Panc1 (cell line): Measurements from ENCODE around the gene DCAF5. TPM values are rescaled to one million over a fixed set of nuclear protein-coding genes. Genes with fewer than 3 reads are reported as not detected.
A peak's percentile ranks its signal among the peaks of the same experiment; 100 is the strongest.

ENCODE experiments used
- ATAC-seq: fragments of 200-7000 bp; cut with Tn5 transposase; 2 replicates; pipeline ENCODE4 v1.9.1; 2020; ENCODE audit warnings: mild to moderate bottlenecking, moderate library complexity
- BruUV-seq: library from RNA; stranded (reverse); fragments of 400-500 nt; replicated peaks from 2 replicates; lab custom pipeline; 2021; lab: Mats Ljungman, UMichigan
- CTCF ChIA-PET: fragments of 300-600 bp; sonication (Branson Sonifier 250); formaldehyde crosslinking; loops from one replicate; lab custom pipeline; 2022; ENCODE audit warnings: antibody characterized with exemption; lab: Charles Lee
- POLR2A ChIA-PET: fragments of 300-600 bp; sonication (Branson Sonifier 250); formaldehyde crosslinking; loops from one replicate; lab custom pipeline; 2022; ENCODE audit warnings: antibody characterized with exemption; lab: Charles Lee
- DNase-seq: peaks from one replicate; pipeline ENCODE4 v3.0.0-alpha.2; 2010; ENCODE audit warnings: low read depth, low spot score
- H3K27ac ChIP-seq: 2 replicates; pipeline ENCODE4 v1.5.1; 2011; ENCODE audit warnings: mild to moderate bottlenecking, low read length, inconsistent platforms
- H3K27me3 ChIP-seq: fragments of 200-500 bp; sonication (Bioruptor generic); 2 replicates; pipeline ENCODE4 v1.6.0; 2014; ENCODE audit warnings: low read length, inconsistent platforms; ENCODE audit not compliant: control insufficient read depth, insufficient read depth
- H3K36me3 ChIP-seq: fragments of 200-500 bp; sonication (Bioruptor generic); 2 replicates; pipeline ENCODE4 v1.5.1; 2014; ENCODE audit warnings: inconsistent platforms, mild to moderate bottlenecking, low read length, moderate library complexity; ENCODE audit not compliant: control insufficient read depth, insufficient read depth
- H3K4me1 ChIP-seq: 2 replicates; pipeline ENCODE4 v1.5.1; 2011; ENCODE audit warnings: inconsistent platforms, mild to moderate bottlenecking, low read length, moderate library complexity; ENCODE audit not compliant: control insufficient read depth, insufficient read depth
- H3K4me3 ChIP-seq, 2 experiments: 2 replicates each; pipeline ENCODE4 v1.5.1; 2011 to 2012; ENCODE audit warnings: low read depth in 2 of 2, low read length in 2 of 2, mild to moderate bottlenecking in 2 of 2, inconsistent platforms in 1 of 2, moderate library complexity in 1 of 2
- H3K9me3 ChIP-seq: fragments of 200-500 bp; sonication (Bioruptor generic); 2 replicates; pipeline ENCODE4 v1.5.1; 2014; ENCODE audit warnings: low read depth, mild to moderate bottlenecking, inconsistent platforms, low read length, moderate library complexity; ENCODE audit not compliant: control insufficient read depth, insufficient read depth
- POLR2AphosphoS5 ChIP-seq: IDR thresholded peaks from 2 replicates; pipeline ENCODE4 v1.6.1; 2012; ENCODE audit warnings: mild to moderate bottlenecking, low read depth, low read length, moderate library complexity
- SIN3A ChIP-seq: IDR thresholded peaks from 2 replicates; pipeline ENCODE4 v1.6.1; 2012; ENCODE audit warnings: low read depth, mild to moderate bottlenecking, low read length, moderate library complexity, borderline replicate concordance; ENCODE audit not compliant: insufficient read depth
- TCF7L2 ChIP-seq: IDR thresholded peaks from 2 replicates; pipeline ENCODE4 v1.6.1; 2011; ENCODE audit warnings: mild to moderate bottlenecking, low read depth, low read length, inconsistent platforms
- in situ Hi-C: cut with HindIII; loops from 2 replicates; pipeline ENCODE4 v1.10.0; 2016; ENCODE audit warnings: low sequenced_read_pairs, low pct_unique_long_range_greater_than_20kb
- intact Hi-C: fragments of 100-400 bp; cut with micrococcal nuclease; formaldehyde crosslinking; loops from one replicate; pipeline ENCODE4 v1.10.0; 2022; ENCODE audit not compliant: unreplicated experiment
- total RNA-seq: library from RNA; stranded (reverse); gene quantifications from one replicate; pipeline ENCODE4 v1.2.1, GENCODE V29; 2021; ENCODE audit not compliant: unreplicated experiment
- TF ChIP-seq, protein P1 (sequence below): fragments of 450-650 bp; IDR thresholded peaks from 2 replicates; pipeline ENCODE4 v1.5.1; 2017; ENCODE audit warnings: mild to moderate bottlenecking
- TF ChIP-seq, protein P2 (sequence below), 2 experiments: IDR thresholded peaks; 2 replicates each; pipeline ENCODE4 v1.6.1; 2011 to 2012; ENCODE audit warnings: low read depth in 2 of 2, control low read depth in 1 of 2, low read length in 1 of 2, mild to moderate bottlenecking in 1 of 2, moderate library complexity in 1 of 2; ENCODE audit not compliant: insufficient read depth in 1 of 2

Gene DCAF5
- total RNA-seq, 1 experiment from 2014 or later: 27.6 TPM

DNA sequence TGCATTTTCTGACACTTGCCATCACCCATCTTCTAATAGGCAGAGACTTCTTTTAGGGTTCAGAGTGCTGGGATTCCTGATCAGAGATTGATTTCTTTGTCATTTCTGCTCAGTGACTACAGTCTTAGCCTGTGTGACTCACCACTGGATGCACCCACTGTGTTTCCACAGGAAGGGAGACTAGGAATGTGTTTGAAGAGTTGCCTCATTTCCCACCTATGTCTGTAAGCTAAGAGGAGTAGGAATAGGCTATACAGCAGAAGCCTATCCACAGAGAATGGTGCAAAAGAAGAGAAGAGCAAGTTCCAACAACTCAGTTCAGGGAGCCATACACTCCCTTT is 113.7 kb downstream of the DCAF5 start:
- no peaks in the 10 kb centered on the region for H3K9me3 ChIP-seq
- H3K4me3 ChIP-seq: no peak overlapping the region
- intact Hi-C loops: no loop called here
- DNase-seq: no peak
- H3K27ac ChIP-seq: no peak overlapping the region
- H3K27me3 ChIP-seq: no peaks in the 10 kb centered on the region
- ChIA-PET POLR2A (no interaction called here), CTCF (no interaction called here)
- no TSS peak for BruUV-seq
- in situ Hi-C loops: no loop called here
- H3K4me1 ChIP-seq: no peaks in the 10 kb centered on the region
- TF ChIP-seq TCF7L2 (no peak), SIN3A (no peak), POLR2AphosphoS5 (no peak)
- TF ChIP-seq, protein P1, sequence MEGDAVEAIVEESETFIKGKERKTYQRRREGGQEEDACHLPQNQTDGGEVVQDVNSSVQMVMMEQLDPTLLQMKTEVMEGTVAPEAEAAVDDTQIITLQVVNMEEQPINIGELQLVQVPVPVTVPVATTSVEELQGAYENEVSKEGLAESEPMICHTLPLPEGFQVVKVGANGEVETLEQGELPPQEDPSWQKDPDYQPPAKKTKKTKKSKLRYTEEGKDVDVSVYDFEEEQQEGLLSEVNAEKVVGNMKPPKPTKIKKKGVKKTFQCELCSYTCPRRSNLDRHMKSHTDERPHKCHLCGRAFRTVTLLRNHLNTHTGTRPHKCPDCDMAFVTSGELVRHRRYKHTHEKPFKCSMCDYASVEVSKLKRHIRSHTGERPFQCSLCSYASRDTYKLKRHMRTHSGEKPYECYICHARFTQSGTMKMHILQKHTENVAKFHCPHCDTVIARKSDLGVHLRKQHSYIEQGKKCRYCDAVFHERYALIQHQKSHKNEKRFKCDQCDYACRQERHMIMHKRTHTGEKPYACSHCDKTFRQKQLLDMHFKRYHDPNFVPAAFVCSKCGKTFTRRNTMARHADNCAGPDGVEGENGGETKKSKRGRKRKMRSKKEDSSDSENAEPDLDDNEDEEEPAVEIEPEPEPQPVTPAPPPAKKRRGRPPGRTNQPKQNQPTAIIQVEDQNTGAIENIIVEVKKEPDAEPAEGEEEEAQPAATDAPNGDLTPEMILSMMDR: no peak
- TF ChIP-seq, protein P2, sequence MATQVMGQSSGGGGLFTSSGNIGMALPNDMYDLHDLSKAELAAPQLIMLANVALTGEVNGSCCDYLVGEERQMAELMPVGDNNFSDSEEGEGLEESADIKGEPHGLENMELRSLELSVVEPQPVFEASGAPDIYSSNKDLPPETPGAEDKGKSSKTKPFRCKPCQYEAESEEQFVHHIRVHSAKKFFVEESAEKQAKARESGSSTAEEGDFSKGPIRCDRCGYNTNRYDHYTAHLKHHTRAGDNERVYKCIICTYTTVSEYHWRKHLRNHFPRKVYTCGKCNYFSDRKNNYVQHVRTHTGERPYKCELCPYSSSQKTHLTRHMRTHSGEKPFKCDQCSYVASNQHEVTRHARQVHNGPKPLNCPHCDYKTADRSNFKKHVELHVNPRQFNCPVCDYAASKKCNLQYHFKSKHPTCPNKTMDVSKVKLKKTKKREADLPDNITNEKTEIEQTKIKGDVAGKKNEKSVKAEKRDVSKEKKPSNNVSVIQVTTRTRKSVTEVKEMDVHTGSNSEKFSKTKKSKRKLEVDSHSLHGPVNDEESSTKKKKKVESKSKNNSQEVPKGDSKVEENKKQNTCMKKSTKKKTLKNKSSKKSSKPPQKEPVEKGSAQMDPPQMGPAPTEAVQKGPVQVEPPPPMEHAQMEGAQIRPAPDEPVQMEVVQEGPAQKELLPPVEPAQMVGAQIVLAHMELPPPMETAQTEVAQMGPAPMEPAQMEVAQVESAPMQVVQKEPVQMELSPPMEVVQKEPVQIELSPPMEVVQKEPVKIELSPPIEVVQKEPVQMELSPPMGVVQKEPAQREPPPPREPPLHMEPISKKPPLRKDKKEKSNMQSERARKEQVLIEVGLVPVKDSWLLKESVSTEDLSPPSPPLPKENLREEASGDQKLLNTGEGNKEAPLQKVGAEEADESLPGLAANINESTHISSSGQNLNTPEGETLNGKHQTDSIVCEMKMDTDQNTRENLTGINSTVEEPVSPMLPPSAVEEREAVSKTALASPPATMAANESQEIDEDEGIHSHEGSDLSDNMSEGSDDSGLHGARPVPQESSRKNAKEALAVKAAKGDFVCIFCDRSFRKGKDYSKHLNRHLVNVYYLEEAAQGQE (IDR thresholded peaks at IDR 0.05; ENCODE audit: insufficient read depth in 1 of 2, low read depth in 2 of 2, low read length in 1 of 2): no peak
- no peak for ATAC-seq
- no peaks in the 10 kb centered on the region for H3K36me3 ChIP-seq

DNA sequence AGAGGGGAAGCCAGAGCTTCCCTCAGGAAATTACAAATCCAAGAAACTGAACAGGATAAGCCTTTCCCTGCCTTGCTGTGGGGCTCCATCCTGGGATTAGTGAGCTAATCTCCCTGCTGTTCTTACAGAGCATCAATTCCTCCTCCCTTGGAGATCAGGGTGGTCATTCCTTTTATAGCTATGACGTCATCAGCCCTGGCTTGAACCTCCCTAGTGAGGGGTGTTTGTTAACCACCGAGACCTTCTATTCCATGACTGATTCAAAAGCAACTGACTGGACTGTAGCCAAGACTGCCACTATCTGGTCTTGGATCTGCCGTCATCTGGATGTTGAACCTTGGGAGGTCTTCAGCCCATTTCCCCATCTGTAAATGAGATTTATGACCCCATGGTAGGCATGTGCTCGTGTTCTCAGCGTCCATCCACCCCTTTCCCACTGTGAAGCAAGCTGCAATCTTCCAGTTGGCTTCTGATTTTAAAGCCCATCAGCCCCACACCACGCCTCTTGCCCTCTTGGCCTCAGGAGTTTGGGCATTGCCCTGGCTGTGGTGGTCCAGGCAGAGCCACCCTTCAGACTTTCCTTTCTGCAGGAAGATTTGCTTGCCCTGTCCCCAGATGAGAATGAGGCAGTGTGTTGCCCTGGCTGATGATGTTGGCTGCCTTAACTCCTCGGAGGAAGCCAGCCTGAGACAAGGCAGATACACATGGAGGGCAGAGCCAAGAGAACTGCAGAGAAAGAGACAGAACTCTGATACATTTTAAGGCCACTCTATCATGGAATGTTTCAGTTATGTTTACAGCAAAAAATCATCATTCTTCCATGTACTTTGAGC is 114.2 kb downstream of the DCAF5 start:
- Histone ChIP-seq H3K4me3 (no peak overlapping the region), H3K9me3 (no peaks in the 10 kb centered on the region), H3K27me3 (no peaks in the 10 kb centered on the region), H3K4me1 (no peaks in the 10 kb centered on the region), H3K27ac (no peak overlapping the region), H3K36me3 (no peaks in the 10 kb centered on the region)
- ChIA-PET POLR2A (no interaction called here), CTCF (interaction anchor here (0.5 kb wide), 1 partner anchor 88 kb away, joined by 12 read pairs; no protein-coding TSS in a partner anchor)
- DNase-seq (no peak), ATAC-seq (peak; percentile 55; the same call in 1 of the 2 replicates)
- in situ Hi-C loops (no loop called here), intact Hi-C loops (no loop called here)
- BruUV-seq: no TSS peak
- no peak for TF ChIP-seq POLR2AphosphoS5
- TF ChIP-seq, protein P1: no peak
- no peak for TF ChIP-seq SIN3A
